ENCODE data around the gene CFAP58. TPM values are rescaled to one million over a fixed set of nuclear protein-coding genes. Genes with fewer than 3 reads are reported as not detected.

CFAP58 gene
- total RNA-seq, 4 donors from 2014 or later = 0.71 to 1.6 (median 1.0) TPM

DNA sequence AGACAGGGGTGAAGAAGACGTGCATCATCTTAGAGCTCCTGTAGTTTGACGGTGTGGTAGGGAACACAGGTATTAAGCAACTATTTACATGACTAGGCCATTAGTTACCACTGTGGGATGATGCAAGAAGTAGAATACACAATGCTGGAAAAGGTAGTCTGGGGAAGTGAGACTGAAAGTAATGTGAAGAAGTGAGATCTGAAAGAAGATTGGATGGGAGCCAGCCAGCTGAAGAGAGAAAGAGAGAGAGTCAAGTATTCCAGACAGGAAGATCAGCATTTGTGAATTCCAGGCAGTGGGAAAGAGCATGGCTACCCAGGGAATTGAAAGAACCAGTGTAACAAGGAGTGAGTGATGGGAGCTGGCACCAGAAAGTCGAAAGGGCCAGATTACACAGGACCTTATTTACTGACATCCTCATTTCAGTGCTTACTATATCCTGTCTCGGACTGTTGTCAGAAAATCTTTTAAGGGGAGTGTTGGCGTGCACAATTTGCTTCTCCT is 4.0 kb upstream of the CFAP58 start:
- Histone ChIP-seq H3K4me3 (peak overlapping the region; percentile 15 to 35 (median 25)), H3K27ac (replicated peaks in 1 of 4) (peak overlapping the region; percentile 36 to 80 (median 77)), H3K27me3 (no peaks in the 10 kb centered on the region), H3K36me3 (no peaks in the 10 kb centered on the region), H3K4me1 (peaks cover 12 to 34% (median 34%) of the 10 kb centered on the region in 4 donors), H3K9me3 (no peaks in the 10 kb centered on the region)
- TF ChIP-seq POLR2AphosphoS5 (IDR thresholded peaks at IDR 0.05) (peak; percentile 46 to 78), POLR2A (IDR thresholded peaks at IDR 0.05; ENCODE audit: low read depth) (no peak), EP300 (IDR thresholded peaks at IDR 0.05) (peak; percentile 7)
- TF ChIP-seq, protein P1, sequence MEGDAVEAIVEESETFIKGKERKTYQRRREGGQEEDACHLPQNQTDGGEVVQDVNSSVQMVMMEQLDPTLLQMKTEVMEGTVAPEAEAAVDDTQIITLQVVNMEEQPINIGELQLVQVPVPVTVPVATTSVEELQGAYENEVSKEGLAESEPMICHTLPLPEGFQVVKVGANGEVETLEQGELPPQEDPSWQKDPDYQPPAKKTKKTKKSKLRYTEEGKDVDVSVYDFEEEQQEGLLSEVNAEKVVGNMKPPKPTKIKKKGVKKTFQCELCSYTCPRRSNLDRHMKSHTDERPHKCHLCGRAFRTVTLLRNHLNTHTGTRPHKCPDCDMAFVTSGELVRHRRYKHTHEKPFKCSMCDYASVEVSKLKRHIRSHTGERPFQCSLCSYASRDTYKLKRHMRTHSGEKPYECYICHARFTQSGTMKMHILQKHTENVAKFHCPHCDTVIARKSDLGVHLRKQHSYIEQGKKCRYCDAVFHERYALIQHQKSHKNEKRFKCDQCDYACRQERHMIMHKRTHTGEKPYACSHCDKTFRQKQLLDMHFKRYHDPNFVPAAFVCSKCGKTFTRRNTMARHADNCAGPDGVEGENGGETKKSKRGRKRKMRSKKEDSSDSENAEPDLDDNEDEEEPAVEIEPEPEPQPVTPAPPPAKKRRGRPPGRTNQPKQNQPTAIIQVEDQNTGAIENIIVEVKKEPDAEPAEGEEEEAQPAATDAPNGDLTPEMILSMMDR (IDR thresholded peaks at IDR 0.05) = no peak
- intact Hi-C loops (cut with DNase I) = loop anchor here (1.0 kb wide), 1 partner anchor 58 kb away; no protein-coding TSS in a partner anchor
- 25% methylated on average over 5 of the region's 5 CpGs for WGBS
- DNase-seq (ENCODE audit: extremely low spot score) = no peak

DNA sequence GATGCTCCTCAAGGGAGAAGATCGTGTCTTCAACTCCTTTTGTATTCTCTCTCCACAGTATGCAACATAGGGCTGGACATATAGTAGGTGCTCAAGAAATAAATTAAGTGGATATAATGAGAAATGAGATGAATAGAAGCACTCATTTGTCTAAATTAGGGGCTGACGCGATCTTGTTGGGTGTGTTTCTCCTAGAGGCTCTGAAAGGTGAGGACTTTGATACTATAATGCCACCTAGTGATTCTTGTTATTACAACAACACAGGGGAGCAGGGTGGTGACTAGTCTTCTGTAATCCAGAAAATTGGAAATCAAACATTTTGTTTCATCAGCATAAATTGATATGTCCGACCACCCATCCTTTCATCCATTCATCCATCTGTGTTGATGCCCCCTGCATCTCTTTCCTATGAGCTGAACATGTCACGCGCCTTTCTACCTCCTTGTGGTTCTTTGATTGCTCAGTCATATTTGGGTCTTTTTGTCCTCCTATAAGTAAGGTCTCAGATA is 3.5 kb upstream of the CFAP58 start:
- 30% methylated on average over 6 of the region's 6 CpGs for WGBS
- H3K36me3 ChIP-seq = no peaks in the 10 kb centered on the region
- H3K4me3 ChIP-seq = peak overlapping the region; percentile 15 to 35 (median 25)
- no peak for DNase-seq (ENCODE audit: extremely low spot score)
- peaks cover 12 to 34% (median 34%) of the 10 kb centered on the region in 4 donors for H3K4me1 ChIP-seq
- no peaks in the 10 kb centered on the region for H3K9me3 ChIP-seq
- no peaks in the 10 kb centered on the region for H3K27me3 ChIP-seq
- intact Hi-C loops (cut with DNase I) = loop anchor here (1.0 kb wide), 1 partner anchor 59 kb away; no protein-coding TSS in a partner anchor
- H3K27ac ChIP-seq (replicated peaks in 1 of 4) = peak overlapping the region; percentile 36 to 80 (median 77)
- TF ChIP-seq, protein P1 (IDR thresholded peaks at IDR 0.05) = peak; percentile 65 to 84 (median 75)
- TF ChIP-seq POLR2AphosphoS5 (IDR thresholded peaks at IDR 0.05) = no peak
- TF ChIP-seq EP300 (IDR thresholded peaks at IDR 0.05) = no peak
- TF ChIP-seq POLR2A (IDR thresholded peaks at IDR 0.05; ENCODE audit: low read depth) = no peak

DNA sequence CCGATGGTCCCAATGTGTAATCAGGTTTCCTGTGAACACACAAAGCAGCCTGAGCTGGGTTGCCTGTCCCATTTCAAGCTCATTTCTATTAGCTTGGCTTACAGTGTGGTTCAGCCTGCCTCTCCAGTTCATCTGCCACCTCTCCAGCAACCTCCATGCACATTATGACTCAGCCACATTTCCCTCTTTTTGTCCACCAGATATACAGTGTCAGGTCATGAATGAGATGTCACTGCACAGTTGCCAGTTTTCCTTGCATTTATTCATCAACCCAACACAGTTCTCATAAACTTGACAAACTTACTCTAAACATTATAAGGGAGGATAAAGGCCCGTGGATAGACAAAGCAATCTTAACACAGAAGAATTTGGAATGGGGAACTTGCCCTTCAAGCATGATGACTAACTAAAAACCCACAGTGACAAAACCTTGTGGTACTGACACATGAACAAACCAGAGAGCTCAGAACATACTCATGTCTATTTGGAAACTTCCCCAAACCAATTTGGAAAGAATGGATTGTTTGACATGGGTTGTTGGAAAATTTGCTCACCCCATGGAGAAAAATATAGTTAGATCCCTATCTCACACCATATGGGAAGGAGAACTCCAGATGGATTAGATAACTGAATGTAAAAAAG is 2.5 kb upstream of the CFAP58 start:
- intact Hi-C loops (cut with DNase I) = no loop called here
- H3K4me1 ChIP-seq = peaks cover 12 to 34% (median 34%) of the 10 kb centered on the region in 4 donors
- TF ChIP-seq POLR2A (IDR thresholded peaks at IDR 0.05; ENCODE audit: low read depth) = no peak
- TF ChIP-seq, protein P1 (IDR thresholded peaks at IDR 0.05) = no peak
- TF ChIP-seq EP300 (IDR thresholded peaks at IDR 0.05) = no peak
- no peak for TF ChIP-seq POLR2AphosphoS5 (IDR thresholded peaks at IDR 0.05)
- H3K36me3 ChIP-seq = no peaks in the 10 kb centered on the region
- no peak overlapping the region for H3K4me3 ChIP-seq
- H3K9me3 ChIP-seq = no peaks in the 10 kb centered on the region
- DNase-seq (ENCODE audit: extremely low spot score) = no peak
- WGBS = 69% methylated on average over 2 of the region's 2 CpGs
- no peaks in the 10 kb centered on the region for H3K27me3 ChIP-seq
- no peak overlapping the region for H3K27ac ChIP-seq (replicated peaks in 1 of 4)

DNA sequence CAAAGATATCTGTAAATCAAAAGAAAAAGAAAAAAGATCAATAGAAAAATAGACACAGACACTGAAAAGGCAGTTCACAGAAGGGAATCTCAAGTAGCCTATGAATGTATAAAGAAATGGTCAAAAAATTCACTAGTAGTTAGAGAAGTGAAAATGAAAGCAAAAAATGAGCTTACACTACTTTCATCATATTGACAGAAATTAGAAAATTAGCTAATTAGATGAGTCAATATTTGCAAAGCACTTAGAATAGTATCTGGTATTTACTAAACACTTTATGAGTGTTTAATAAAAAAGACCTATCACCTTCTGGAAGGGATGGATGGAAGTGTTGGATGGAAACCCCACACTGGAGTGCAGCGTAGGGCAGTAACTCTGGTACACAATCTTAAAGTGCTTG is 1.7 kb upstream of the CFAP58 start:
- Histone ChIP-seq H3K4me3 (no peak overlapping the region), H3K27me3 (no peaks in the 10 kb centered on the region), H3K36me3 (no peaks in the 10 kb centered on the region), H3K4me1 (peaks cover 12 to 34% (median 34%) of the 10 kb centered on the region in 4 donors), H3K9me3 (no peaks in the 10 kb centered on the region), H3K27ac (replicated peaks in 1 of 4) (no peak overlapping the region)
- intact Hi-C loops (cut with DNase I) = no loop called here
- WGBS = 100% methylated on average over 1 of the region's 1 CpG
- no peak for DNase-seq (ENCODE audit: extremely low spot score)
- TF ChIP-seq, protein P1 (IDR thresholded peaks at IDR 0.05) = no peak
- no peak for TF ChIP-seq EP300 (IDR thresholded peaks at IDR 0.05)
- TF ChIP-seq POLR2A (IDR thresholded peaks at IDR 0.05; ENCODE audit: low read depth) = no peak
- no peak for TF ChIP-seq POLR2AphosphoS5 (IDR thresholded peaks at IDR 0.05)
